Neutrophil (primary cell): ENCODE measurements around the gene DNAJC16.

Experiments
- H3K27ac ChIP-seq: fragments of 200-600 bp; sonication (generic); 2 replicates; pipeline ENCODE4 v1.5.1; 2016; ENCODE audit warnings: mild to moderate bottlenecking, moderate library complexity
- H3K27me3 ChIP-seq: fragments of 200-600 bp; sonication (generic); 2 replicates; pipeline ENCODE4 v1.6.0; 2016; ENCODE audit warnings: mild to moderate bottlenecking
- H3K36me3 ChIP-seq: fragments of 200-600 bp; sonication (generic); 2 replicates; pipeline ENCODE4 v1.5.1; 2017
- H3K4me1 ChIP-seq, 2 experiments: fragments of 200-600 bp in 1 of 2; sonication (generic) in 1 of 2; 1 replicate in 1 of 2; 2 replicates in 1 of 2; pipeline versions ENCODE4 v1.5.1 to v1.6.1; 2013 to 2016; ENCODE audit warnings: low read depth in 1 of 2, low read length in 1 of 2, mild to moderate bottlenecking in 1 of 2, moderate library complexity in 1 of 2; ENCODE audit not compliant: control insufficient read depth in 1 of 2, insufficient read depth in 1 of 2
- H3K4me3 ChIP-seq, 2 experiments: fragments of 200-600 bp in 1 of 2; sonication (generic) in 1 of 2; 1 replicate in 1 of 2; 2 replicates in 1 of 2; pipeline ENCODE4 v1.5.1; 2013 to 2016; ENCODE audit warnings: low read depth in 1 of 2, low read length in 1 of 2, mild to moderate bottlenecking in 1 of 2, moderate library complexity in 1 of 2
- H3K9me3 ChIP-seq: fragments of 200-600 bp; sonication (generic); 2 replicates; pipeline ENCODE4 v1.5.1; 2016
- CTCF ChIP-seq: fragments of 200-600 bp; sonication (generic); IDR thresholded peaks from 2 replicates; pipeline ENCODE4 v1.5.1; 2016; ENCODE audit warnings: antibody characterized with exemption

DNAJC16 gene

GRCh38 chr1:15570861-15571260, 44.2 kb downstream of the DNAJC16 start:
- Histone ChIP-seq H3K9me3 (no peaks in the 10 kb centered on the region), H3K27ac (no peak overlapping the region), H3K4me3 (no peak overlapping the region), H3K27me3 (no peaks in the 10 kb centered on the region), H3K4me1 (no peaks in the 10 kb centered on the region), H3K36me3 (peaks cover 52% of the 10 kb centered on the region)
- TF ChIP-seq CTCF, result no peak

GRCh38 chr1:15571266-15571665, 44.6 kb downstream of the DNAJC16 start:
- no peak for TF ChIP-seq CTCF
- no peaks in the 10 kb centered on the region for H3K4me1 ChIP-seq
- no peak overlapping the region for H3K27ac ChIP-seq
- peaks cover 48% of the 10 kb centered on the region for H3K36me3 ChIP-seq
- H3K4me3 ChIP-seq, result no peak overlapping the region
- no peaks in the 10 kb centered on the region for H3K27me3 ChIP-seq
- no peaks in the 10 kb centered on the region for H3K9me3 ChIP-seq

- H3K4me3 ChIP-seq, result no peak overlapping the region
- no peaks in the 10 kb centered on the region for H3K9me3 ChIP-seq
- H3K4me1 ChIP-seq, result no peaks in the 10 kb centered on the region
- no peaks in the 10 kb centered on the region for H3K27me3 ChIP-seq
- H3K36me3 ChIP-seq, result peaks cover 26% of the 10 kb centered on the region
- no peak overlapping the region for H3K27ac ChIP-seq
- TF ChIP-seq CTCF, result no peak
Observed at GRCh38 chr1:15573477-15573876, 46.8 kb downstream of the DNAJC16 start.

- H3K36me3 ChIP-seq, result peaks cover 15% of the 10 kb centered on the region
- no peaks in the 10 kb centered on the region for H3K27me3 ChIP-seq
- no peak overlapping the region for H3K4me3 ChIP-seq
- no peaks in the 10 kb centered on the region for H3K4me1 ChIP-seq
- no peaks in the 10 kb centered on the region for H3K9me3 ChIP-seq
- H3K27ac ChIP-seq, result no peak overlapping the region
- TF ChIP-seq CTCF, result no peak
Observed at GRCh38 chr1:15574741-15575140, 48.1 kb downstream of the DNAJC16 start.

- Histone ChIP-seq H3K9me3 (no peaks in the 10 kb centered on the region), H3K36me3 (peaks cover 8% of the 10 kb centered on the region), H3K27ac (no peak overlapping the region), H3K4me3 (no peak overlapping the region), H3K27me3 (no peaks in the 10 kb centered on the region), H3K4me1 (no peaks in the 10 kb centered on the region)
- no peak for TF ChIP-seq CTCF
Observed at GRCh38 chr1:15575549-15576150, 49.0 kb downstream of the DNAJC16 start.

- no peak overlapping the region for H3K4me3 ChIP-seq
- no peaks in the 10 kb centered on the region for H3K9me3 ChIP-seq
- peaks cover 5% of the 10 kb centered on the region for H3K36me3 ChIP-seq
- no peak overlapping the region for H3K27ac ChIP-seq
- H3K27me3 ChIP-seq, result no peaks in the 10 kb centered on the region
- TF ChIP-seq CTCF, result no peak
- H3K4me1 ChIP-seq, result no peaks in the 10 kb centered on the region
Observed at GRCh38 chr1:15577691-15578090, 51.0 kb downstream of the DNAJC16 start.
